ENCODE measurements around the gene MACIR. TPM values are rescaled to one million over a fixed set of nuclear protein-coding genes. Genes with fewer than 3 reads are reported as not detected.
A peak's percentile ranks its signal among the peaks of the same experiment; 100 is the strongest.

The MACIR gene
- polyA plus RNA-seq, 3 donors, result 1.2 to 1.9 (median 1.9) TPM

- Mint-ChIP-seq H3K36me3 (no peaks in the 10 kb centered on the region), H3K27me3 (ENCODE audit: low read depth in 3 of 3) (no peaks in the 10 kb centered on the region), H3K4me1 (peaks cover 17% of the 10 kb centered on the region), H3K4me3 (no peak overlapping the region), H3K9me3 (peaks cover 0 to 3% (median 0%) of the 10 kb centered on the region in 7 donors), H3K27ac (no peak overlapping the region)
- H3K4me3 ChIP-seq (replicated peaks in 1 of 3; ENCODE audit: low read depth in 2 of 3, low read length in 3 of 3), result no peak overlapping the region
- H3K9ac ChIP-seq (ENCODE audit: insufficient read depth, low read length, poor library complexity, severe bottlenecking), result no peak overlapping the region
- peaks cover 3 to 4% of the 10 kb centered on the region in 2 donors for H3K4me1 ChIP-seq (ENCODE audit: control insufficient read depth in 1 of 2, insufficient read depth in 2 of 2, low read length in 2 of 2)
- no CpG with 5 or more reads among the region's 1 CpG for WGBS (ENCODE audit: insufficient coverage)
- H2AFZ ChIP-seq (ENCODE audit: insufficient read depth, low read depth, low read length, poor library complexity, severe bottlenecking), result no peak overlapping the region
- H4K20me1 ChIP-seq (ENCODE audit: insufficient read depth, low read length), result no peaks in the 10 kb centered on the region
- H3K9me3 ChIP-seq (replicated peaks in 1 of 2; ENCODE audit: control insufficient read depth in 1 of 2, insufficient read depth in 1 of 2, low read length in 2 of 2), result no peaks in the 10 kb centered on the region
- H3K36me3 ChIP-seq (replicated peaks in 1 of 2; ENCODE audit: control insufficient read depth in 1 of 2, insufficient read depth in 2 of 2, low read length in 2 of 2), result no peaks in the 10 kb centered on the region
- H3K27ac ChIP-seq (ENCODE audit: low read depth in 1 of 2, low read length in 2 of 2), result no peak overlapping the region
- no peak for DNase-seq
- H3K27me3 ChIP-seq (ENCODE audit: control insufficient read depth in 2 of 2, insufficient read depth in 2 of 2, low read length in 2 of 2), result no peaks in the 10 kb centered on the region
- TF ChIP-seq CTCF (IDR thresholded peaks at IDR 0.05), result no peak
- H3K79me2 ChIP-seq (ENCODE audit: insufficient read depth, low read length), result no peaks in the 10 kb centered on the region
- no peak overlapping the region for H3K4me2 ChIP-seq (replicated peaks; ENCODE audit: extremely low read depth, low read length, poor library complexity, severe bottlenecking)
- intact Hi-C loops (cut with micrococcal nuclease), result no loop called here
Observed at GRCh38 chr5:103228588-103228987, 30.0 kb upstream of the MACIR start.

GRCh38 chr5:103232393-103232999 lies 26.1 kb upstream of the MACIR start:
- Histone ChIP-seq H3K79me2 (ENCODE audit: insufficient read depth, low read length) (no peaks in the 10 kb centered on the region), H3K27me3 (ENCODE audit: control insufficient read depth in 2 of 2, insufficient read depth in 2 of 2, low read length in 2 of 2) (no peaks in the 10 kb centered on the region), H3K9ac (ENCODE audit: insufficient read depth, low read length, poor library complexity, severe bottlenecking) (no peak overlapping the region), H3K27ac (ENCODE audit: low read depth in 1 of 2, low read length in 2 of 2) (no peak overlapping the region), H3K9me3 (replicated peaks in 1 of 2; ENCODE audit: control insufficient read depth in 1 of 2, insufficient read depth in 1 of 2, low read length in 2 of 2) (no peaks in the 10 kb centered on the region), H3K36me3 (replicated peaks in 1 of 2; ENCODE audit: control insufficient read depth in 1 of 2, insufficient read depth in 2 of 2, low read length in 2 of 2) (no peaks in the 10 kb centered on the region), H4K20me1 (ENCODE audit: insufficient read depth, low read length) (no peaks in the 10 kb centered on the region), H3K4me1 (ENCODE audit: control insufficient read depth in 1 of 2, insufficient read depth in 2 of 2, low read length in 2 of 2) (no peaks in the 10 kb centered on the region), H3K4me3 (replicated peaks in 1 of 3; ENCODE audit: low read depth in 2 of 3, low read length in 3 of 3) (no peak overlapping the region), H2AFZ (ENCODE audit: insufficient read depth, low read depth, low read length, poor library complexity, severe bottlenecking) (no peak overlapping the region), H3K4me2 (replicated peaks; ENCODE audit: extremely low read depth, low read length, poor library complexity, severe bottlenecking) (no peak overlapping the region)
- Mint-ChIP-seq H3K36me3 (no peaks in the 10 kb centered on the region), H3K9me3 (peaks cover 0 to 3% (median 0%) of the 10 kb centered on the region in 7 donors), H3K27ac (no peak overlapping the region), H3K4me3 (no peak overlapping the region), H3K27me3 (ENCODE audit: low read depth in 3 of 3) (no peaks in the 10 kb centered on the region), H3K4me1 (peaks cover 12% of the 10 kb centered on the region)
- no CpG with 5 or more reads among the region's 7 CpGs for WGBS (ENCODE audit: insufficient coverage)
- TF ChIP-seq CTCF (IDR thresholded peaks at IDR 0.05), result peak; percentile 80
- intact Hi-C loops (cut with micrococcal nuclease), result loop anchor here (5.0 to 10.0 kb wide), 2 partner anchors 242 to 245 kb away; no protein-coding TSS in a partner anchor
- peak; percentile 7 to 24 (median 22) for DNase-seq
